GM19043 (cell line): ENCODE data around the gene TMEM74B.

Experiments used
- ATAC-seq: cut with Tn5 transposase; IDR thresholded peaks from one replicate; pipeline ENCODE4 v1.9.1; 2021; ENCODE audit warnings: low read depth; ENCODE audit not compliant: unreplicated experiment

The TMEM74B gene

GRCh38 chr20:1206366-1207148 lies 21.8 kb upstream of the TMEM74B start:
- ATAC-seq = no peak

- ATAC-seq = no peak
These were observed 21.0 kb upstream of the TMEM74B start for GRCh38 chr20:1205802-1206201.

DNA sequence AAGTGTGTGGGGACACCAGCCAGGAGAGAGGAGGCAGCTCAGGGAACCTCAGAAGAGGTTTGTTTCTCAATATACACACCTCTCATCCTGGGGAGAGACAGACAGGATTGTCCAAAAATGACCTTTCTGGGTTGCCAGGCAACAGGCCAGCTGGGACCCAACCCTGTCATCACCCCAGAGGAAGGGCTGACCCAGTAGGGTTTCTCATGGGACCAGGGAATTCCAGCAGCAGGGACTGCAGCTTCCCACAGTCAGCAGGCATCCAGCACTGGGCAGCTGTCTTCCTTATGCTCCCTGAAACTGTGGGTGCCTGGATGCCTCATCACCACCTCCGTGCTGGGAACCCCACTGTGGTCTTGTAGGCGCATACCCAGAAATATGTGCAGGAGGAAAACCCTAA lies 19.8 kb upstream of the TMEM74B start:
- no peak for ATAC-seq

GRCh38 chr20:1204113-1204512 lies 19.3 kb upstream of the TMEM74B start:
- ATAC-seq = no peak

- no peak for ATAC-seq
These were observed 18.8 kb upstream of the TMEM74B start for GRCh38 chr20:1203630-1204029.

GRCh38 chr20:1202762-1203504 lies 18.2 kb upstream of the TMEM74B start, which contains the start of gene C20orf202:
Gene C20orf202, plus strand, starts transcription at chr20:1203454. Its CDS starts 132 bp downstream, at chr20:1203586.
- ATAC-seq = no peak

DNA sequence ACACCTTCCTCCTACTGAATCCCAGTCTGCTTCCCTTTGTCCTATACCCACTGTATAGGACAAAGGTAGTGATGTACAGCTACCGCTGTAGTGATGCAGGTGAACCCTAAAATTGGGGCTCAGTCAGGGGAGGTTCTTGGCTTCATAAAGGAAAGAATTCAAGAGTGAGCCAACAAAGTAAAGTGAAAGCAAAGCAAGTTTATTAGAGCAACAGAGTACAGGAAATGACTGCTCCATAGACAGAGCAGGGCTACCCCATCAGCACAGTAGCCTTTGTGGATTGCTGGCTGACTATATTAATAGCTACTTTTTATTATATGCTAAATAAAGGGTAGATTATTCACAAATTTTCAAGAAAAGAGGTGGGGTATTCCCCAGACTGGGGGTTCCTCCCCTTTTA lies 15.2 kb upstream of the TMEM74B start:
- ATAC-seq = no peak

GRCh38 chr20:1199212-1199873 lies 14.6 kb upstream of the TMEM74B start:
- ATAC-seq = no peak

GRCh38 chr20:1198751-1199150 lies 14.0 kb upstream of the TMEM74B start:
- no peak for ATAC-seq

- no peak for ATAC-seq
These were observed 13.0 kb upstream of the TMEM74B start for GRCh38 chr20:1197801-1198200.

- no peak for ATAC-seq
These were observed 11.9 kb upstream of the TMEM74B start for GRCh38 chr20:1196634-1197033.

- ATAC-seq = no peak
These were observed 10.4 kb upstream of the TMEM74B start for GRCh38 chr20:1195226-1195625.

- ATAC-seq = no peak
These were observed 6.5 kb upstream of the TMEM74B start for GRCh38 chr20:1191299-1191698.

- ATAC-seq = no peak
These were observed 6.1 kb upstream of the TMEM74B start for GRCh38 chr20:1190847-1191246.

GRCh38 chr20:1189827-1190226 lies 5.0 kb upstream of the TMEM74B start:
- ATAC-seq = no peak

DNA sequence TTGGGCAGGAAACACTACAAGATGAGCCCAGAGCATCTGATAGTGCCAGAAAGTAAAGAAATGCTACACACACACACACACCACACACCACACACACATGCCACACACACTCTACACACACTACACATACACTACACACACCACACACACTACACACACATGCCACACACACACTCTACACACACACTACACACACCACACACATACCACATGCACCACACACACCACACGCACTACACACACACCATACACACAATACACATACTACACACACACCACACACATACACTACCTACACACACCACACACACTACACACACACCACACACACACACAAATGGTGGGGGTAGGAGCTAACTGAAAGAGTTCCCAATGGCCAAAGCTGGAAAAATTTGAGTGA lies 3.6 kb upstream of the TMEM74B start:
- ATAC-seq = no peak

DNA sequence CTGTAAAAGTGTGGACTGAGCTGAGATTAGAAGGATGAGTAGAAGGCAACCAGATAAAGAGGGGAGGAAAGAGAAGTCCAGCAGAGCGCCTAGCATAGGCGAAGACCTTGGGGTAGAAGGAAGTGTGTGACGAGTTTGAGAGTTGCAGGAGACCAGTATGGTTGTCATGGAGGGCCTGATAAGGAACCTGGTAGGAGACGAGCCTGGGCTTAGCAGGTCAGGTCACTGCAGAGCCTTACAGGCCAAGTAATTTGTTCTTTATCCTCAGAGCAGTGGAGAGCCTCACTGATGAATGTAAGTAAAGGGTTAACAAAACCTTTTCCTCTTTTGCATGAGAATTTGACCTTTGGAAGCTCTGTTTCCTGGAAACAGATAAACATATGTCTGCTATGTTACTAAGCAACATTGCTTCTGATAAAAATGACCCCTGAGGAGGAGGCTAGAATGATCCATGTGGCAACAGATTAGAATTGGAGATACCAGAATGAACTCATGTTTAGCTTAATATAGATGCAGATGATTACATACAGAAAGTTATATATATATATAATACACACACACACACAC lies 2.9 kb upstream of the TMEM74B start:
- ATAC-seq = no peak

DNA sequence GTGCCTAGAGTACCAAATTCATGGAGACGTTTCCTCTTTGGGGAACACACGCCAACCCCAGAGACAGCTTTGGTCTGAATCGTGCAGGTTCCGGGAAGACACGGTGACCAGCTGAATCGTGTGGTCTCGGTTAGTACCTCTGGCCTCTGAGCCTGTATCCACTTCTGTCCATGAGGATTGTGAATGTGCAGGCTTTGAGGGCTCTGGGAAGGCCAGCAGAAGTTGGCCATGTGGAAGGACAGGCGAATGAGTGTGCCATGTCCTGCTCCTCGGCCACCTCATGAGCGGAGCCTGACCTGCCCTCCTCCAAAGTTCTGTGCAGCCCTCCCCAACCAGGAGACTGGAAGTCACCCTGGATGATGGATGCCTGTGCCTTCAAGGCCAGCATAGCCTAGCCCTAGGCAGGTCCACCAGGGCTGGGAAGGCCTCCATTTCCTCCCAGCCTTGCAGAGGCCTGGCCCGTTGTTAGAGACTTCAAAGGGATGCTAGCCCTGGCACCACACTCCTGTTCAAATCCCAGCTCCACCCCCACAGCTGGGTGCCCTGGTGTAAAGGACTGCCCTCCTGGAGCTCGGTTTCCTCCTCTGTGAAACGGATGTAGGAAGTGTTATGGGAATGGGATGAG lies 1.7 kb upstream of the TMEM74B start:
- ATAC-seq = no peak

- ATAC-seq = no peak
These were observed 1.1 kb upstream of the TMEM74B start for GRCh38 chr20:1185790-1186334.

GRCh38 chr20:1185316-1185741 lies 548 bp upstream of the TMEM74B start:
- no peak for ATAC-seq
